GM12875 (cell line): Measurements from ENCODE around the gene THADA.

ENCODE experiments used
- H3K4me3 ChIP-seq: one replicate; pipeline ENCODE4 v1.5.1; 2011; ENCODE audit warnings: low read depth, low read length, control low read depth
- CTCF ChIP-seq: IDR thresholded peaks from 2 replicates; pipeline ENCODE4 v1.5.1; 2011; ENCODE audit warnings: low read depth, mild to moderate bottlenecking, control low read depth, inconsistent platforms, low read length, moderate library complexity, borderline replicate concordance; ENCODE audit not compliant: insufficient read depth

THADA gene

GRCh38 chr2:43524177-43524965 is 71.5 kb downstream of the THADA start:
- TF ChIP-seq CTCF, result 0 out of 2 replicates have a peak, but pooled peaks have one; percentile 6
- no peak overlapping the region for H3K4me3 ChIP-seq

- no peak for TF ChIP-seq CTCF
- H3K4me3 ChIP-seq, result no peak overlapping the region
These were observed 73.7 kb downstream of the THADA start for GRCh38 chr2:43522177-43522576.

GRCh38 chr2:43521568-43521967 is 74.3 kb downstream of the THADA start:
- no peak for TF ChIP-seq CTCF
- no peak overlapping the region for H3K4me3 ChIP-seq

GRCh38 chr2:43520919-43521318 is 74.9 kb downstream of the THADA start:
- TF ChIP-seq CTCF, result no peak
- H3K4me3 ChIP-seq, result no peak overlapping the region

- TF ChIP-seq CTCF, result no peak
- H3K4me3 ChIP-seq, result no peak overlapping the region
These were observed 76.1 kb downstream of the THADA start for GRCh38 chr2:43519643-43520221.

- TF ChIP-seq CTCF, result no peak
- H3K4me3 ChIP-seq, result no peak overlapping the region
These were observed 77.1 kb downstream of the THADA start for GRCh38 chr2:43518718-43519117.

GRCh38 chr2:43518181-43518580 is 77.7 kb downstream of the THADA start:
- no peak for TF ChIP-seq CTCF
- H3K4me3 ChIP-seq, result no peak overlapping the region
